HUES6 (cell line): ENCODE measurements around the gene OR2T33.

ENCODE experiments used
- H3K27ac ChIP-seq: 2 replicates; pipeline ENCODE4 v1.7.0; 2013; ENCODE audit warnings: low read depth, mild to moderate bottlenecking, low read length, inconsistent platforms
- H3K27me3 ChIP-seq: 2 replicates; pipeline ENCODE4 v1.6.1; 2013; ENCODE audit warnings: low read length; ENCODE audit not compliant: control insufficient read depth, insufficient read depth
- H3K36me3 ChIP-seq: 2 replicates; pipeline ENCODE4 v1.6.1; 2013; ENCODE audit warnings: low read length; ENCODE audit not compliant: control insufficient read depth, insufficient read depth
- H3K4me1 ChIP-seq: 2 replicates; pipeline ENCODE4 v1.6.1; 2013; ENCODE audit warnings: low read length; ENCODE audit not compliant: control insufficient read depth, insufficient read depth
- H3K4me3 ChIP-seq: 2 replicates; pipeline ENCODE4 v1.5.1; 2013; ENCODE audit warnings: low read depth, low read length
- H3K9ac ChIP-seq: one replicate; pipeline ENCODE4 v1.6.1; 2013; ENCODE audit warnings: mild to moderate bottlenecking, low read length
- H3K9me3 ChIP-seq: 2 replicates; pipeline ENCODE4 v1.6.1; 2013; ENCODE audit warnings: low read depth, low read length; ENCODE audit not compliant: control insufficient read depth, insufficient read depth

Gene OR2T33

GRCh38 chr1:248243204-248243603, 34.6 kb downstream of the OR2T33 start:
- H3K4me3 ChIP-seq, result no peak overlapping the region
- no peaks in the 10 kb centered on the region for H3K4me1 ChIP-seq
- no peak overlapping the region for H3K27ac ChIP-seq
- no peaks in the 10 kb centered on the region; the same call in 1 of the 2 replicates for H3K27me3 ChIP-seq
- H3K36me3 ChIP-seq, result no peaks in the 10 kb centered on the region
- peaks cover 29% of the 10 kb centered on the region; the same call in 1 of the 2 replicates for H3K9me3 ChIP-seq
- H3K9ac ChIP-seq, result no peak overlapping the region

- Histone ChIP-seq H3K4me1 (no peaks in the 10 kb centered on the region), H3K9ac (no peak overlapping the region), H3K27ac (no peak overlapping the region), H3K36me3 (no peaks in the 10 kb centered on the region), H3K27me3 (no peaks in the 10 kb centered on the region; the same call in 1 of the 2 replicates), H3K9me3 (peaks cover 45% of the 10 kb centered on the region; the same call in 1 of the 2 replicates), H3K4me3 (no peak overlapping the region)
These were observed 38.3 kb downstream of the OR2T33 start for GRCh38 chr1:248239478-248239877.

DNA sequence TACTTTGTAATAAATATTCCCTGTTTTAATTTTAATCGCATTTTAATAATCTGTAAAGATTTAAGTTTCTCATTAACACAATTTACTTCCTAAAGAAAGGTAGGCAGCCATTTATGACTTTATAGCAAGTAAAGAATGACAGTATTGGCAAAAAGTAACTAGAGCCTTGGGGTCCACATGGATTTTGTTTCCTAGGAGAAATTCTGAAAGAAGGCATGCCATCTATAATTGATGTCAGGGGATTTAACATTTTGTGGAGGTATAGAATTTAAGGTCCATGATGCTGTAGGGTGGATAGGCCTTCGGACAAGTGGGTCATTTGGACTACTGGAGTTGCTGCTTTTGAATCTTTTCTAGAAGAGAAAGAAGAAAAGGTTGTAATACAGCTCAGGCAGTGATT, 46.7 kb downstream of the OR2T33 start, which contains the start of gene OR2M4:
TSS of gene OR2M4 (plus strand) at position 301 of the 400 bp plus-strand sequence. CDS start 7,512 bp downstream, outside the sequence.
- Histone ChIP-seq H3K4me3 (no peak within 1 kb of the TSS), H3K9ac (no peak within 1 kb of the TSS), H3K27me3 (no peaks in the 10 kb centered on the region), H3K9me3 (peaks cover 37% of the 10 kb centered on the region; the same call in 1 of the 2 replicates), H3K4me1 (no peaks in the 10 kb centered on the region), H3K27ac (no peak within 1 kb of the TSS), H3K36me3 (no peaks in the 10 kb centered on the region)

DNA sequence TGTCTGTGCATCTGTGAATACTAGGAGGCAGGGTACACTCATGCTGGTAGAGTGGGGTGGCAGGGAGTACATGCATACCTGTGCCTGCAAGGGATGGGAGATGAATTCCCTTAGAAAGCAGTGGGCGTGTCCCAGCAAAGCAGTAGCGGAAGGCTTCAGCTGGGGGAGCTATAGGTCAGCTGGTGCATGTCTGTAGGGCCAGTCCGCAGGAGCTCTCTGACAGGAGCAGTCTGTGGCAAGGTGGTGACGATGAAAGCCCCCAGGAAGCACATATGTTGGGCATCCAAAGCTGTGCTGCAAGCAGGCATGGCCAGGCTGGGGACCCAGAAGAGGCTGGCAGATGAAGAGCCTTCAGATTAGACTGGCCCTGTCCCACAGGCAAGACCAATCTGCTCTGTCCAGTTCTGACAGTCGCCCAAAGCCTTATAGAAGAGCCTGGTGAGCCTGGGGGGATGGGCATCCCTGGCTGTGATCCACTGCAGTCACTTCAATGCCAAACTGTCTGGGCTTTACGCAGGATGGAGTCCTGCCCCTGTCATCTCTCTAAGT, 48.3 kb downstream of the OR2T33 start:
- H3K9me3 ChIP-seq, result peaks cover 34% of the 10 kb centered on the region; the same call in 1 of the 2 replicates
- no peaks in the 10 kb centered on the region for H3K36me3 ChIP-seq
- H3K9ac ChIP-seq, result no peak overlapping the region
- no peaks in the 10 kb centered on the region for H3K4me1 ChIP-seq
- no peaks in the 10 kb centered on the region for H3K27me3 ChIP-seq
- no peak overlapping the region for H3K27ac ChIP-seq
- no peak overlapping the region for H3K4me3 ChIP-seq

DNA sequence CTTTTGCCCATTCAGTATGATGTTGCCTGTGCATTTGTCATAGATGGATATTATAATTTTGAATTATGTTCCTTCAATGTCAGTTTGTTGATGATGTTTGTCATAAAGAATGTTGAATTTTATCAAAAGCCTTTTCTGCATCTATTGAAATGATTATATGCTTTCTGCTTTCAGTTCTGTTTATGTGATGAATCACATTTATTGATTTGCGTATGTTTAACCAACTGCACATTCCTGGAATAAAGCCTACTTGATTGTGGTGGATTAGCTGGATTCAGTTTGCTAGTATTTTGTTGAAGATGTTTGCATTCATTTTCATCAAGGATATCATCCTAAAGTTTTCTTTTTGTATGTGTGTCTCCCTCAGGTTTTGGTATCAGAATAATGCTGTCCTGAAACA, 52.2 kb downstream of the OR2T33 start:
- H3K9ac ChIP-seq, result no peak overlapping the region
- H3K4me1 ChIP-seq, result no peaks in the 10 kb centered on the region
- H3K27me3 ChIP-seq, result no peaks in the 10 kb centered on the region
- H3K36me3 ChIP-seq, result no peaks in the 10 kb centered on the region
- H3K27ac ChIP-seq, result no peak overlapping the region
- no peak overlapping the region for H3K4me3 ChIP-seq
- peaks cover 29% of the 10 kb centered on the region; the same call in 1 of the 2 replicates for H3K9me3 ChIP-seq
